HepG2 (cell line): Measurements from ENCODE around the gene GADD45GIP1. TPM values are rescaled to one million over a fixed set of nuclear protein-coding genes. Genes with fewer than 3 reads are reported as not detected.

ENCODE experiments used
- BRCA1 ChIP-seq: sonication (generic); formaldehyde crosslinking; IDR thresholded peaks from 2 replicates; pipeline ENCODE4 v1.4.0; 2020; ENCODE audit warnings: missing genetic modification reagents
- ELF4 ChIP-seq: sonication (generic); formaldehyde crosslinking; IDR thresholded peaks from 2 replicates; pipeline ENCODE4 v1.5.0; 2020; ENCODE audit warnings: missing genetic modification reagents, mild to moderate bottlenecking, moderate library complexity, borderline replicate concordance
- ETV5 ChIP-seq: IDR thresholded peaks from 2 replicates; pipeline ENCODE4 v1.6.1; 2018; ENCODE audit warnings: missing biosample characterization, missing genetic modification reagents, inconsistent platforms, borderline replicate concordance
- HNF4G ChIP-seq, 2 experiments: sonication (generic) in 1 of 2; formaldehyde crosslinking in 1 of 2; IDR thresholded peaks; 2 replicates each; pipeline versions ENCODE4 v1.4.0 to v1.6.1; 2011 to 2020; ENCODE audit warnings: borderline replicate concordance in 2 of 2, low read depth in 2 of 2, mild to moderate bottlenecking in 2 of 2, low read length in 1 of 2, missing genetic modification reagents in 1 of 2, moderate library complexity in 1 of 2
- MLLT10 ChIP-seq: sonication (generic); formaldehyde crosslinking; IDR thresholded peaks from 2 replicates; pipeline ENCODE4 v1.4.0; 2020; ENCODE audit warnings: missing genetic modification reagents
- SOX5 ChIP-seq: IDR thresholded peaks from 2 replicates; pipeline ENCODE4 v1.6.1; 2016; ENCODE audit warnings: borderline replicate concordance
- YEATS4 ChIP-seq: sonication (generic); formaldehyde crosslinking; IDR thresholded peaks from 2 replicates; pipeline ENCODE4 v1.4.0; 2020; ENCODE audit warnings: missing genetic modification reagents, borderline replicate concordance
- ZGPAT ChIP-seq: IDR thresholded peaks from 2 replicates; pipeline ENCODE4 v1.6.1; 2016; ENCODE audit warnings: mild to moderate bottlenecking
- ZNF567 ChIP-seq: sonication (generic); formaldehyde crosslinking; IDR thresholded peaks from 2 replicates; pipeline ENCODE4 v1.8.1; 2023; ENCODE audit warnings: mild to moderate bottlenecking, missing genetic modification reagents, borderline replicate concordance
- polyA plus RNA-seq, 8 experiments: library from polyadenylated mRNA; depleted of rRNA in 3 of 8; stranded (reverse) in 7 of 8; unstranded in 1 of 8; fragments of >200 nt; fragmentation: Illumina TruSeq in 4 of 8; extraction: Trizol in 4 of 8; gene quantifications; 2 replicates each; pipeline versions ENCODE4 v1.2.1 to v1.2.3, GENCODE V29; 2011 to 2016; ENCODE audit warnings: low read depth in 4 of 8, missing spikeins in 1 of 8, mixed read lengths in 1 of 8; ENCODE audit not compliant: insufficient read depth in 1 of 8
- total RNA-seq, 5 experiments: library from RNA; depleted of rRNA; stranded (reverse); fragments of >200 nt; fragmentation: Illumina TruSeq; extraction: Trizol; gene quantifications; 2 replicates each; pipeline ENCODE4 v1.2.3, GENCODE V29; 2016; ENCODE audit warnings: low read depth in 1 of 5
- TF ChIP-seq, protein P1 (sequence below): sonication (generic); formaldehyde crosslinking; IDR thresholded peaks from 2 replicates; pipeline ENCODE4 v1.5.0; 2020; ENCODE audit warnings: mild to moderate bottlenecking, missing genetic modification reagents
- TF ChIP-seq, protein P2 (sequence below): sonication (generic); formaldehyde crosslinking; IDR thresholded peaks from 2 replicates; pipeline ENCODE4 v1.5.0; 2020; ENCODE audit warnings: mild to moderate bottlenecking, missing genetic modification reagents, borderline replicate concordance
- TF ChIP-seq, protein P3 (sequence below): sonication (generic); formaldehyde crosslinking; IDR thresholded peaks from 2 replicates; pipeline ENCODE4 v1.8.1; 2023; ENCODE audit warnings: missing genetic modification reagents, inconsistent platforms, borderline replicate concordance
- TF ChIP-seq, protein P4 (sequence below): sonication (generic); formaldehyde crosslinking; conservative IDR thresholded peaks from 2 replicates; pipeline ENCODE4 v1.4.0; 2020; ENCODE audit warnings: missing genetic modification reagents

Gene GADD45GIP1
- total and polyA plus RNA-seq, 2 of the 13 experiments (the other 11 are each of a cell fraction or from before 2014, with no cell fraction given), result 24.6 to 30.7 TPM

GRCh38 chr19:12933287-12934072 lies 23.5 kb downstream of the GADD45GIP1 start, which contains the start of gene FARSA (continued):
- TF ChIP-seq, protein P1, sequence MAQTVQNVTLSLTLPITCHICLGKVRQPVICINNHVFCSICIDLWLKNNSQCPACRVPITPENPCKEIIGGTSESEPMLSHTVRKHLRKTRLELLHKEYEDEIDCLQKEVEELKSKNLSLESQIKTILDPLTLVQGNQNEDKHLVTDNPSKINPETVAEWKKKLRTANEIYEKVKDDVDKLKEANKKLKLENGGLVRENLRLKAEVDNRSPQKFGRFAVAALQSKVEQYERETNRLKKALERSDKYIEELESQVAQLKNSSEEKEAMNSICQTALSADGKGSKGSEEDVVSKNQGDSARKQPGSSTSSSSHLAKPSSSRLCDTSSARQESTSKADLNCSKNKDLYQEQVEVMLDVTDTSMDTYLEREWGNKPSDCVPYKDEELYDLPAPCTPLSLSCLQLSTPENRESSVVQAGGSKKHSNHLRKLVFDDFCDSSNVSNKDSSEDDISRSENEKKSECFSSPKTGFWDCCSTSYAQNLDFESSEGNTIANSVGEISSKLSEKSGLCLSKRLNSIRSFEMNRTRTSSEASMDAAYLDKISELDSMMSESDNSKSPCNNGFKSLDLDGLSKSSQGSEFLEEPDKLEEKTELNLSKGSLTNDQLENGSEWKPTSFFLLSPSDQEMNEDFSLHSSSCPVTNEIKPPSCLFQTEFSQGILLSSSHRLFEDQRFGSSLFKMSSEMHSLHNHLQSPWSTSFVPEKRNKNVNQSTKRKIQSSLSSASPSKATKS (CRISPR knock-in tag), result no peak
- TF ChIP-seq YEATS4 (CRISPR knock-in tag), result peak; percentile 80; the same call in 1 of the 2 replicates
- peak; percentile 70 for TF ChIP-seq ETV5
- no peak for TF ChIP-seq HNF4G (IDR thresholded peaks at IDR 0.05; ENCODE audit: borderline replicate concordance, low read depth, low read length)
- TF ChIP-seq HNF4G (CRISPR knock-in tag; IDR thresholded peaks at IDR 0.05; ENCODE audit: borderline replicate concordance, low read depth), result no peak
- TF ChIP-seq, protein P2, sequence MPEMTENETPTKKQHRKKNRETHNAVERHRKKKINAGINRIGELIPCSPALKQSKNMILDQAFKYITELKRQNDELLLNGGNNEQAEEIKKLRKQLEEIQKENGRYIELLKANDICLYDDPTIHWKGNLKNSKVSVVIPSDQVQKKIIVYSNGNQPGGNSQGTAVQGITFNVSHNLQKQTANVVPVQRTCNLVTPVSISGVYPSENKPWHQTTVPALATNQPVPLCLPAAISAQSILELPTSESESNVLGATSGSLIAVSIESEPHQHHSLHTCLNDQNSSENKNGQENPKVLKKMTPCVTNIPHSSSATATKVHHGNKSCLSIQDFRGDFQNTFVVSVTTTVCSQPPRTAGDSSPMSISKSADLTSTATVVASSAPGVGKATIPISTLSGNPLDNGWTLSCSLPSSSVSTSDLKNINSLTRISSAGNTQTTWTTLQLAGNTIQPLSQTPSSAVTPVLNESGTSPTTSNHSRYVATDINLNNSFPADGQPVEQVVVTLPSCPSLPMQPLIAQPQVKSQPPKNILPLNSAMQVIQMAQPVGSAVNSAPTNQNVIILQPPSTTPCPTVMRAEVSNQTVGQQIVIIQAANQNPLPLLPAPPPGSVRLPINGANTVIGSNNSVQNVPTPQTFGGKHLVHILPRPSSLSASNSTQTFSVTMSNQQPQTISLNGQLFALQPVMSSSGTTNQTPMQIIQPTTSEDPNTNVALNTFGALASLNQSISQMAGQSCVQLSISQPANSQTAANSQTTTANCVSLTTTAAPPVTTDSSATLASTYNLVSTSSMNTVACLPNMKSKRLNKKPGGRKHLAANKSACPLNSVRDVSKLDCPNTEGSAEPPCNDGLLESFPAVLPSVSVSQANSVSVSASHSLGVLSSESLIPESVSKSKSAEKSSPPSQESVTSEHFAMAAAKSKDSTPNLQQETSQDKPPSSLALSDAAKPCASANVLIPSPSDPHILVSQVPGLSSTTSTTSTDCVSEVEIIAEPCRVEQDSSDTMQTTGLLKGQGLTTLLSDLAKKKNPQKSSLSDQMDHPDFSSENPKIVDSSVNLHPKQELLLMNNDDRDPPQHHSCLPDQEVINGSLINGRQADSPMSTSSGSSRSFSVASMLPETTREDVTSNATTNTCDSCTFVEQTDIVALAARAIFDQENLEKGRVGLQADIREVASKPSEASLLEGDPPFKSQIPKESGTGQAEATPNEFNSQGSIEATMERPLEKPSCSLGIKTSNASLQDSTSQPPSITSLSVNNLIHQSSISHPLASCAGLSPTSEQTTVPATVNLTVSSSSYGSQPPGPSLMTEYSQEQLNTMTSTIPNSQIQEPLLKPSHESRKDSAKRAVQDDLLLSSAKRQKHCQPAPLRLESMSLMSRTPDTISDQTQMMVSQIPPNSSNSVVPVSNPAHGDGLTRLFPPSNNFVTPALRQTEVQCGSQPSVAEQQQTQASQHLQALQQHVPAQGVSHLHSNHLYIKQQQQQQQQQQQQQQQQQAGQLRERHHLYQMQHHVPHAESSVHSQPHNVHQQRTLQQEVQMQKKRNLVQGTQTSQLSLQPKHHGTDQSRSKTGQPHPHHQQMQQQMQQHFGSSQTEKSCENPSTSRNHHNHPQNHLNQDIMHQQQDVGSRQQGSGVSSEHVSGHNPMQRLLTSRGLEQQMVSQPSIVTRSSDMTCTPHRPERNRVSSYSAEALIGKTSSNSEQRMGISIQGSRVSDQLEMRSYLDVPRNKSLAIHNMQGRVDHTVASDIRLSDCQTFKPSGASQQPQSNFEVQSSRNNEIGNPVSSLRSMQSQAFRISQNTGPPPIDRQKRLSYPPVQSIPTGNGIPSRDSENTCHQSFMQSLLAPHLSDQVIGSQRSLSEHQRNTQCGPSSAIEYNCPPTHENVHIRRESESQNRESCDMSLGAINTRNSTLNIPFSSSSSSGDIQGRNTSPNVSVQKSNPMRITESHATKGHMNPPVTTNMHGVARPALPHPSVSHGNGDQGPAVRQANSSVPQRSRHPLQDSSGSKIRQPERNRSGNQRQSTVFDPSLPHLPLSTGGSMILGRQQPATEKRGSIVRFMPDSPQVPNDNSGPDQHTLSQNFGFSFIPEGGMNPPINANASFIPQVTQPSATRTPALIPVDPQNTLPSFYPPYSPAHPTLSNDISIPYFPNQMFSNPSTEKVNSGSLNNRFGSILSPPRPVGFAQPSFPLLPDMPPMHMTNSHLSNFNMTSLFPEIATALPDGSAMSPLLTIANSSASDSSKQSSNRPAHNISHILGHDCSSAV (CRISPR knock-in tag), result no peak
- no peak for TF ChIP-seq BRCA1 (CRISPR knock-in tag)
- 0 out of 2 replicates have a peak, but pooled peaks have one; percentile 34 for TF ChIP-seq ELF4 (CRISPR knock-in tag)
- TF ChIP-seq MLLT10, result no peak
- TF ChIP-seq, protein P3, sequence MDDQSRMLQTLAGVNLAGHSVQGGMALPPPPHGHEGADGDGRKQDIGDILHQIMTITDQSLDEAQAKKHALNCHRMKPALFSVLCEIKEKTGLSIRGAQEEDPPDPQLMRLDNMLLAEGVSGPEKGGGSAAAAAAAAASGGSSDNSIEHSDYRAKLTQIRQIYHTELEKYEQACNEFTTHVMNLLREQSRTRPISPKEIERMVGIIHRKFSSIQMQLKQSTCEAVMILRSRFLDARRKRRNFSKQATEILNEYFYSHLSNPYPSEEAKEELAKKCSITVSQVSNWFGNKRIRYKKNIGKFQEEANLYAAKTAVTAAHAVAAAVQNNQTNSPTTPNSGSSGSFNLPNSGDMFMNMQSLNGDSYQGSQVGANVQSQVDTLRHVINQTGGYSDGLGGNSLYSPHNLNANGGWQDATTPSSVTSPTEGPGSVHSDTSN, result no peak
- peak; percentile 45 for TF ChIP-seq SOX5 (CRISPR knock-in tag)
- TF ChIP-seq, protein P4, sequence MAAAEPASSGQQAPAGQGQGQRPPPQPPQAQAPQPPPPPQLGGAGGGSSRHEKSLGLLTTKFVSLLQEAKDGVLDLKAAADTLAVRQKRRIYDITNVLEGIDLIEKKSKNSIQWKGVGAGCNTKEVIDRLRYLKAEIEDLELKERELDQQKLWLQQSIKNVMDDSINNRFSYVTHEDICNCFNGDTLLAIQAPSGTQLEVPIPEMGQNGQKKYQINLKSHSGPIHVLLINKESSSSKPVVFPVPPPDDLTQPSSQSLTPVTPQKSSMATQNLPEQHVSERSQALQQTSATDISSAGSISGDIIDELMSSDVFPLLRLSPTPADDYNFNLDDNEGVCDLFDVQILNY, result no peak
- TF ChIP-seq ZGPAT (CRISPR knock-in tag), result peak; percentile 87; the same call in 1 of the 2 replicates
- TF ChIP-seq ZNF567 (CRISPR knock-in tag), result no peak; the same call in 1 of the 2 replicates
